SK-N-SH treated with all-trans-retinoic acid at 6 μM for 48 hours (cell line): Measurements from ENCODE around the gene HPN.

Source experiments
- ATAC-seq: fragments of 200-7000 bp; cut with Tn5 transposase; 3 replicates; pipeline ENCODE4 v1.9.1; 2020; ENCODE audit warnings: mild to moderate bottlenecking, moderate library complexity
- ARNTL ChIP-seq: fragments of 450-650 bp; formaldehyde crosslinking; IDR thresholded peaks from 2 replicates; pipeline ENCODE4 v1.5.0; 2020; ENCODE audit warnings: low read depth, mild to moderate bottlenecking, moderate library complexity, borderline replicate concordance
- BACH2 ChIP-seq: fragments of 250-450 bp; sonication (Bioruptor Pico); IDR thresholded peaks from 2 replicates; pipeline ENCODE4 v1.9.0; 2021; ENCODE audit warnings: mild to moderate bottlenecking, borderline replicate concordance
- CREB5 ChIP-seq: fragments of 250-450 bp; sonication (Bioruptor Pico); IDR thresholded peaks from 2 replicates; pipeline ENCODE4 v1.5.1; 2020; ENCODE audit warnings: low read depth, mild to moderate bottlenecking, moderate library complexity
- CSDC2 ChIP-seq: fragments of 250-450 bp; sonication (Bioruptor Pico); IDR thresholded peaks from 2 replicates; pipeline ENCODE4 v1.5.0; 2020; ENCODE audit warnings: mild to moderate bottlenecking, moderate library complexity
- ESRRG ChIP-seq: fragments of 250-450 bp; sonication (Bioruptor Pico); IDR thresholded peaks from 2 replicates; pipeline ENCODE4 v1.6.1; 2021; ENCODE audit warnings: mild to moderate bottlenecking
- GLIS3 ChIP-seq: fragments of 250-450 bp; sonication (Bioruptor Pico); IDR thresholded peaks from 2 replicates; pipeline ENCODE4 v1.5.0; 2020; ENCODE audit warnings: mild to moderate bottlenecking, moderate library complexity
- ISL1 ChIP-seq: fragments of 250-450 bp; sonication (Bioruptor Pico); IDR thresholded peaks from 2 replicates; pipeline ENCODE4 v2.1.2; 2022; ENCODE audit warnings: mild to moderate bottlenecking, moderate library complexity
- OSR1 ChIP-seq: fragments of 250-450 bp; sonication (Bioruptor Pico); IDR thresholded peaks from 2 replicates; pipeline ENCODE4 v1.8.0; 2022; ENCODE audit warnings: moderate library complexity, mild to moderate bottlenecking, inconsistent platforms
- PATZ1 ChIP-seq: fragments of 250-450 bp; sonication (Bioruptor Pico); IDR thresholded peaks from 2 replicates; pipeline ENCODE4 v1.8.0; 2020; ENCODE audit warnings: mild to moderate bottlenecking, moderate library complexity, borderline replicate concordance
- POU6F1 ChIP-seq: fragments of 250-450 bp; sonication (Bioruptor Pico); IDR thresholded peaks from 2 replicates; pipeline ENCODE4 v1.8.0; 2021; ENCODE audit warnings: low read depth, mild to moderate bottlenecking, moderate library complexity, borderline replicate concordance
- PPARA ChIP-seq: fragments of 250-450 bp; sonication (Bioruptor Pico); IDR thresholded peaks from 2 replicates; pipeline ENCODE4 v1.5.0; 2020; ENCODE audit warnings: mild to moderate bottlenecking, borderline replicate concordance
- RARB ChIP-seq: fragments of 250-450 bp; sonication (Bioruptor Pico); IDR thresholded peaks from 2 replicates; pipeline ENCODE4 v1.8.0; 2021; ENCODE audit warnings: mild to moderate bottlenecking, moderate library complexity
- SNAI2 ChIP-seq: fragments of 250-450 bp; sonication (Bioruptor Pico); IDR thresholded peaks from 2 replicates; pipeline ENCODE4 v1.5.0; 2020; ENCODE audit warnings: mild to moderate bottlenecking, moderate library complexity
- TCF4 ChIP-seq: fragments of 250-450 bp; sonication (Bioruptor Pico); IDR thresholded peaks from 2 replicates; pipeline ENCODE4 v1.8.0; 2021; ENCODE audit warnings: mild to moderate bottlenecking, moderate library complexity, borderline replicate concordance
- TSHZ2 ChIP-seq: fragments of 250-450 bp; sonication (Bioruptor Pico); IDR thresholded peaks from 2 replicates; pipeline ENCODE4 v1.5.0; 2020; ENCODE audit warnings: mild to moderate bottlenecking, moderate library complexity
- ZC3H10 ChIP-seq: fragments of 250-450 bp; sonication (Bioruptor Pico); IDR thresholded peaks from 2 replicates; pipeline ENCODE4 v1.5.1; 2021; ENCODE audit warnings: mild to moderate bottlenecking, moderate library complexity
- ZNF565 ChIP-seq: fragments of 450-650 bp; formaldehyde crosslinking; conservative IDR thresholded peaks from 2 replicates; pipeline ENCODE4 v1.5.0; 2020; ENCODE audit warnings: low read depth, mild to moderate bottlenecking, moderate library complexity
- ZNF70 ChIP-seq: fragments of 450-650 bp; formaldehyde crosslinking; IDR thresholded peaks from 2 replicates; pipeline ENCODE4 v1.5.0; 2020; ENCODE audit warnings: mild to moderate bottlenecking, moderate library complexity
- ZNF8 ChIP-seq: fragments of 450-650 bp; formaldehyde crosslinking; IDR thresholded peaks from 2 replicates; pipeline ENCODE4 v1.5.0; 2020; ENCODE audit warnings: mild to moderate bottlenecking, moderate library complexity
- TF ChIP-seq, protein P1 (sequence below): fragments of 250-450 bp; sonication (Bioruptor Pico); IDR thresholded peaks from 2 replicates; pipeline ENCODE4 v1.5.1; 2021; ENCODE audit warnings: mild to moderate bottlenecking, moderate library complexity

The HPN gene

GRCh38 chr19:35040826-35041547 lies 534 bp upstream of the HPN start:
- no peak for ATAC-seq
- TF ChIP-seq PATZ1 (no peak), ESRRG (no peak), ZNF70 (CRISPR knock-in tag) (no peak), POU6F1 (no peak), SNAI2 (no peak), ARNTL (CRISPR knock-in tag) (no peak), GLIS3 (CRISPR knock-in tag) (no peak), TCF4 (no peak), OSR1 (CRISPR knock-in tag) (no peak), CSDC2 (CRISPR knock-in tag) (no peak), BACH2 (CRISPR knock-in tag) (no peak), ZNF8 (CRISPR knock-in tag) (no peak), ZNF565 (CRISPR knock-in tag) (no peak), TSHZ2 (CRISPR knock-in tag) (no peak), RARB (no peak), PPARA (CRISPR knock-in tag) (no peak), ISL1 (CRISPR knock-in tag) (no peak)
- TF ChIP-seq, protein P1, sequence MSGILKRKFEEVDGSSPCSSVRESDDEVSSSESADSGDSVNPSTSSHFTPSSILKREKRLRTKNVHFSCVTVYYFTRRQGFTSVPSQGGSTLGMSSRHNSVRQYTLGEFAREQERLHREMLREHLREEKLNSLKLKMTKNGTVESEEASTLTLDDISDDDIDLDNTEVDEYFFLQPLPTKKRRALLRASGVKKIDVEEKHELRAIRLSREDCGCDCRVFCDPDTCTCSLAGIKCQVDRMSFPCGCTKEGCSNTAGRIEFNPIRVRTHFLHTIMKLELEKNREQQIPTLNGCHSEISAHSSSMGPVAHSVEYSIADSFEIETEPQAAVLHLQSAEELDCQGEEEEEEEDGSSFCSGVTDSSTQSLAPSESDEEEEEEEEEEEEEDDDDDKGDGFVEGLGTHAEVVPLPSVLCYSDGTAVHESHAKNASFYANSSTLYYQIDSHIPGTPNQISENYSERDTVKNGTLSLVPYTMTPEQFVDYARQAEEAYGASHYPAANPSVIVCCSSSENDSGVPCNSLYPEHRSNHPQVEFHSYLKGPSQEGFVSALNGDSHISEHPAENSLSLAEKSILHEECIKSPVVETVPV (CRISPR knock-in tag) = no peak

DNA sequence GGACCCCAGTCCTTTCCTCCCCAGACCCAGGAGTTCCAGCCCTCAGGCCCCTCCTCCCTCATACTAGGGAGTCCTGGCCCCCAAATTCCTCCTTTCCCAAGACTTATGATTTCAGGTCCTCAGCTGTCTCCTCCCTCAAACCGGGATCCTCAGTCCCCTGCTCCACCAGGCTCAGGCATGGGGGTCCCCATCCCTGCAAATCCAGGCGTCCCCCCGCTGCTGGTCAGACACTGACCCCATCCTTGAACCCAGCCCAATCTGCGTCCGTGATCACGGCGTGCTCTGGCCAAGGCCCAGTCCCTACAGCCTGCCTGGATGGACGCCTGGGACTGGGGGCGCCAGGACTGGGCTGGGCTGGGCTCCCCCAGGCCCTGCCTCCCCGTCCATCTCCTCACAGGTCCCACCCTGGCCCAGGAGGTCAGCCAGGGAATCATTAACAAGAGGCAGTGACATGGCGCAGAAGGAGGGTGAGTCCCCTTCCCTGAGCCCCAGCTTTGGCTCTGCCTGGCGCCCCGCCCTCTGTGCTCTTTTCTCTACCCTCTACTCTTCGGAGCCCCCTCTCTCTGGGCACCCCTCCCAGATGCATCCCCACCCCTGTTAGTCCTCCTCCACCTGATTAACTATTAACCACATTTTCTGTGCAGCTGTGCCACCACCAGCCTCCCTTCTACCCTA lies 672 bp downstream of the HPN start:
- TF ChIP-seq GLIS3 (CRISPR knock-in tag) (no peak), ZC3H10 (no peak), OSR1 (CRISPR knock-in tag) (no peak), CSDC2 (CRISPR knock-in tag) (no peak), ZNF70 (CRISPR knock-in tag) (no peak)
- TF ChIP-seq, protein P1 (CRISPR knock-in tag) = no peak
- ATAC-seq = no peak

- no peak for ATAC-seq
- TF ChIP-seq, protein P1 (CRISPR knock-in tag) = no peak
- TF ChIP-seq CSDC2 (CRISPR knock-in tag) (no peak), RARB (no peak), TSHZ2 (CRISPR knock-in tag) (no peak), OSR1 (CRISPR knock-in tag) (no peak), CREB5 (CRISPR knock-in tag) (no peak), ISL1 (CRISPR knock-in tag) (no peak), PPARA (CRISPR knock-in tag) (no peak)
Measured at GRCh38 chr19:35042954-35043604, 1.6 kb downstream of the HPN start.
